GM13977 (cell line): Measurements from ENCODE around the gene RIMBP3B.
"Not testable (repeated sequence)": the region's sequence is repeated elsewhere in the genome, so short reads cannot be mapped to it uniquely, and the experiment has no call there.

Experiments used
- DNase-seq: peaks from one replicate; pipeline ENCODE4 v3.0.0; 2012; ENCODE audit warnings: low spot score
- in situ Hi-C: fragments of 300-500 bp; cut with MboI; formaldehyde crosslinking; loops from one replicate; pipeline ENCODE4 v1.12.0; 2022; ENCODE audit warnings: low sequenced_read_pairs, low pct_unique_long_range_greater_than_20kb, mixed read lengths, inconsistent platforms; ENCODE audit not compliant: unreplicated experiment

RIMBP3B gene

GRCh38 chr22:21402763-21403314, 19.3 kb downstream of the RIMBP3B start:
- in situ Hi-C loops, DNase-seq: not testable (repeated sequence)

- DNase-seq, in situ Hi-C loops: not testable (repeated sequence)
These were observed 23.6 kb downstream of the RIMBP3B start for GRCh38 chr22:21407139-21407538.

GRCh38 chr22:21407792-21408191, 24.2 kb downstream of the RIMBP3B start:
- DNase-seq, in situ Hi-C loops: not testable (repeated sequence)

GRCh38 chr22:21416375-21416774, 32.8 kb downstream of the RIMBP3B start:
- in situ Hi-C loops, DNase-seq: not testable (repeated sequence)

- DNase-seq, in situ Hi-C loops: not testable (repeated sequence)
These were observed 33.7 kb downstream of the RIMBP3B start, which contains the start of gene HIC2 for GRCh38 chr22:21417227-21417746. HIC2 (plus strand) TSS chr22:21417371; CDS start chr22:21442832, 25,461 bp downstream.

GRCh38 chr22:21417853-21418252, 34.3 kb downstream of the RIMBP3B start:
- in situ Hi-C loops, DNase-seq: not testable (repeated sequence)

- DNase-seq, in situ Hi-C loops: not testable (repeated sequence)
These were observed 35.6 kb downstream of the RIMBP3B start for GRCh38 chr22:21418974-21419638.

- DNase-seq, in situ Hi-C loops: not testable (repeated sequence)
These were observed 36.7 kb downstream of the RIMBP3B start for GRCh38 chr22:21420180-21420763.

- in situ Hi-C loops, DNase-seq: not testable (repeated sequence)
These were observed 40.6 kb downstream of the RIMBP3B start for GRCh38 chr22:21424084-21424709.

- DNase-seq, in situ Hi-C loops: not testable (repeated sequence)
These were observed 51.1 kb downstream of the RIMBP3B start for GRCh38 chr22:21434378-21435233.

- DNase-seq, in situ Hi-C loops: not testable (repeated sequence)
These were observed 52.7 kb downstream of the RIMBP3B start for GRCh38 chr22:21435998-21436810.

- DNase-seq, in situ Hi-C loops: not testable (repeated sequence)
These were observed 54.5 kb downstream of the RIMBP3B start for GRCh38 chr22:21438013-21438412.
